Fibroblast of pulmonary artery (primary cell): ENCODE results near the gene KIF3C.

Experiments
- DNase-seq: peaks from one replicate; pipeline ENCODE4 v3.0.0-alpha.2; 2010; ENCODE audit warnings: low read depth
- H3K4me3 ChIP-seq: replicated peaks from 2 replicates; pipeline ENCODE4 v1.5.1; 2011; ENCODE audit warnings: low read depth, mild to moderate bottlenecking, control low read depth, low read length, moderate library complexity
- CTCF ChIP-seq: IDR thresholded peaks from 2 replicates; pipeline ENCODE4 v1.5.1; 2011; ENCODE audit warnings: mild to moderate bottlenecking, control low read depth, low read length, inconsistent platforms; ENCODE audit errors: missing control alignments

Gene KIF3C

GRCh38 chr2:25977768-25978167 is 4.5 kb downstream of the KIF3C start:
- TF ChIP-seq CTCF, result no peak
- no peak overlapping the region for H3K4me3 ChIP-seq

GRCh38 chr2:25976983-25977741 is 5.1 kb downstream of the KIF3C start:
- no peak for DNase-seq
- no peak overlapping the region for H3K4me3 ChIP-seq
- TF ChIP-seq CTCF, result no peak

More at GRCh38 chr2:25977768-25978167, 4.5 kb downstream of the KIF3C start:
- no peak for DNase-seq

- H3K4me3 ChIP-seq, result no peak overlapping the region
- peak; percentile 79 for DNase-seq
- no peak for TF ChIP-seq CTCF
These were observed 10.1 kb downstream of the KIF3C start for GRCh38 chr2:25972049-25972823.

- DNase-seq, result no peak
- no peak overlapping the region for H3K4me3 ChIP-seq
- TF ChIP-seq CTCF, result no peak
These were observed 10.7 kb downstream of the KIF3C start for GRCh38 chr2:25971596-25971995.

GRCh38 chr2:25966531-25967270 is 15.6 kb downstream of the KIF3C start:
- no peak overlapping the region for H3K4me3 ChIP-seq
- TF ChIP-seq CTCF, result no peak
- DNase-seq, result no peak

- DNase-seq, result no peak
- H3K4me3 ChIP-seq, result no peak overlapping the region
- no peak for TF ChIP-seq CTCF
These were observed 17.4 kb downstream of the KIF3C start for GRCh38 chr2:25964891-25965290.
